Colonic mucosa (tissue), 4 donors: ENCODE measurements around the gene SUSD4. TPM values are rescaled to one million over a fixed set of nuclear protein-coding genes. Genes with fewer than 3 reads are reported as not detected.

Experiments
- DNase-seq: peaks from one replicate; pipeline ENCODE4 v3.0.0-alpha.2; 2020
- H3K27ac ChIP-seq: fragments of 200-600 bp; one replicate; pipeline ENCODE4 v1.8.0; 2021
- H3K27me3 ChIP-seq: fragments of 200-600 bp; one replicate; pipeline ENCODE4 v1.8.0; 2021
- H3K36me3 ChIP-seq: fragments of 200-600 bp; one replicate; pipeline ENCODE4 v1.8.0; 2021
- H3K4me1 ChIP-seq: fragments of 200-600 bp; one replicate; pipeline ENCODE4 v1.8.0; 2021; ENCODE audit warnings: mild to moderate bottlenecking
- H3K4me3 ChIP-seq: fragments of 200-600 bp; one replicate; pipeline ENCODE4 v1.8.0; 2021
- H3K9ac ChIP-seq, 2 donors: one replicate each; pipeline ENCODE4 v1.7.0; 2013; ENCODE audit warnings: control low read depth in 2 of 2, low read depth in 2 of 2, low read length in 2 of 2
- H3K9me3 ChIP-seq: fragments of 200-600 bp; one replicate; pipeline ENCODE4 v1.8.0; 2021
- CTCF ChIP-seq: fragments of 200-600 bp; IDR thresholded peaks from one replicate; pipeline ENCODE4 v1.8.0; 2022; ENCODE audit warnings: antibody characterized with exemption, mild to moderate bottlenecking
- intact Hi-C: fragments of 100-400 bp; cut with DNase I; formaldehyde crosslinking; loops from one replicate; pipeline ENCODE4 v1.14.1; 2022
- total RNA-seq, 2 donors: library from RNA; stranded (reverse); fragmentation: NEBNext Ultra II Directional in 1 of 2; extraction: Animal tissue kit (Norgen Biotek cat#: 25700) in 1 of 2; gene quantifications; one replicate each; pipeline ENCODE4 v1.2.1, GENCODE V29; 2021
- donor health status: healthy.
- donor health status: DM: no; HTN: no; CAD: no.
- donor health status: DM: no; HTN: no; CAD: no.

Gene SUSD4
- total RNA-seq, 2 donors from 2014 or later: 0.15 to 0.37 TPM

- H3K9me3 ChIP-seq: no peaks in the 10 kb centered on the region
- DNase-seq: no peak
- no peaks in the 10 kb centered on the region for H3K36me3 ChIP-seq
- H3K27me3 ChIP-seq: no peaks in the 10 kb centered on the region
- no peaks in the 10 kb centered on the region for H3K4me1 ChIP-seq
- intact Hi-C loops: no loop called here
- TF ChIP-seq CTCF: no peak
- H3K9ac ChIP-seq: no peak overlapping the region
- no peak overlapping the region for H3K4me3 ChIP-seq
- peak overlapping the region; percentile 29 for H3K27ac ChIP-seq
Observed at GRCh38 chr1:223175633-223176032, 188.3 kb downstream of the SUSD4 start.

- Histone ChIP-seq H3K9ac (no peak overlapping the region), H3K9me3 (no peaks in the 10 kb centered on the region), H3K4me1 (no peaks in the 10 kb centered on the region), H3K27ac (peak overlapping the region; percentile 29), H3K4me3 (no peak overlapping the region), H3K27me3 (no peaks in the 10 kb centered on the region), H3K36me3 (no peaks in the 10 kb centered on the region)
- TF ChIP-seq CTCF: no peak
- intact Hi-C loops: no loop called here
- no peak for DNase-seq
Observed at GRCh38 chr1:223175032-223175431, 188.9 kb downstream of the SUSD4 start.

Other genes with a start within 250 kb of the SUSD4 start
- gene TLR5, start 220.9 kb downstream of the SUSD4 start, total RNA-seq: 1 to 10 TPM; 1.7 to 3.0 TPM
- gene CCDC185, start 29.2 kb upstream of the SUSD4 start, total RNA-seq: not detected